HUES64 (cell line): ENCODE results near the gene ZFC3H1.

Source experiments
- H3K27ac ChIP-seq: 2 replicates; pipeline ENCODE4 v1.7.0; 2013; ENCODE audit warnings: low read depth, low read length, inconsistent platforms
- H3K27me3 ChIP-seq: 2 replicates; pipeline ENCODE4 v1.6.1; 2013; ENCODE audit warnings: mild to moderate bottlenecking, low read length; ENCODE audit not compliant: insufficient read depth
- H3K36me3 ChIP-seq: 2 replicates; pipeline ENCODE4 v1.6.1; 2013; ENCODE audit warnings: mild to moderate bottlenecking, low read length; ENCODE audit not compliant: insufficient read depth
- H3K4me1 ChIP-seq: 2 replicates; pipeline ENCODE4 v1.6.1; 2013; ENCODE audit warnings: mild to moderate bottlenecking, low read length, moderate library complexity; ENCODE audit not compliant: insufficient read depth
- H3K4me3 ChIP-seq: 2 replicates; pipeline ENCODE4 v1.5.1; 2013; ENCODE audit warnings: mild to moderate bottlenecking, low read length, moderate library complexity
- H3K9ac ChIP-seq: 2 replicates; pipeline ENCODE4 v1.6.1; 2013; ENCODE audit warnings: mild to moderate bottlenecking, low read depth, low read length
- H3K9me3 ChIP-seq: 2 replicates; pipeline ENCODE4 v1.6.1; 2013; ENCODE audit warnings: low read depth, low read length; ENCODE audit not compliant: insufficient read depth
- WGBS: fragments of 150-250, 120-280 bp; methylation state at CpG from one replicate; pipeline ENCODE4 v1.1.7; 2013; ENCODE audit warnings: missing lambda C conversion rate; 5-methylcytosine and 5-hydroxymethylcytosine counted together

The ZFC3H1 gene

DNA sequence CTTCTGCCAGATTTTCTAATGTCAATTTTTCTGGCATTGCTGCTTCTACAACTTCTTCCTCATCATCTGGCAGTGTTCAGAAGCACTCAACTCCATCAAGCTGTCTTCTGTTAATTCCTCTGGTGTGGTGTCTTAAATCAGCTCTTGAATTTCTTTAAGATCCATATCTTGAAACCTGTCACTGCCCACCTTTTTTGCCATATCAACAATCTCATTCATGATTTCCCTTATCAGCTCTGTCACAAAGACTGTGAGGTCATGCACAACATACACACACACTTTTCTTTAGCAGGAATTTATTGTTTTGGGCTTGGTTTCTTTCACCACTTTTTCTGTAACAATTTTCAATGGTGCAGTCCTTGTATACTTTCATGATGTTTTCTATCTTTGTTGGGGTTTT is 7.7 kb upstream of the ZFC3H1 start:
- no peaks in the 10 kb centered on the region for H3K9me3 ChIP-seq
- no peaks in the 10 kb centered on the region for H3K4me1 ChIP-seq
- H3K27ac ChIP-seq, result no peak overlapping the region
- no peak overlapping the region for H3K4me3 ChIP-seq
- no peaks in the 10 kb centered on the region for H3K36me3 ChIP-seq
- no peaks in the 10 kb centered on the region for H3K27me3 ChIP-seq
- no peak overlapping the region for H3K9ac ChIP-seq

DNA sequence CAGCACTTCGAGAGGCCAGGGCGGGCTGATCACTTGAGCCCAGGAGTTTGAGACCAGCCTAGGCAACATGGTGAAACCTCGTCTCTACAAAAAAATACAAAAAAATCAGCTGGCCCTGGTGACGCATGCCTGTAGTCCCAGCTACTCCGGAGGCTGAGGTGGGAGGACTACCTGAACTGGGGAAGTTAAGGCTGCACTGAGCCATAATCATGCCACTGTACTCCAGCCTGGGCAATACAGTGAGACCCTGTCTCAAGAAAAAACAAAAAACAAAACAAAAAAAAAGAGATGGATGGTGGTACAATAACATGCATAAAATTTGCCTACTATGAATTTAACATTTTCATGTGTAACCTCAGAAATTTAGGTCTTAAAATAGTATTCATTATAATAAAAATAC is 2.6 kb upstream of the ZFC3H1 start:
- no peaks in the 10 kb centered on the region for H3K36me3 ChIP-seq
- H3K9ac ChIP-seq, result no peak overlapping the region
- H3K27me3 ChIP-seq, result no peaks in the 10 kb centered on the region
- WGBS, result 96% methylated on average over 5 of the region's 5 CpGs
- peaks cover 16% of the 10 kb centered on the region for H3K4me1 ChIP-seq
- H3K4me3 ChIP-seq, result 0 out of 2 replicates have a peak overlapping the region, but pooled peaks have one; percentile 83
- H3K27ac ChIP-seq, result no peak overlapping the region
- H3K9me3 ChIP-seq, result no peaks in the 10 kb centered on the region

DNA sequence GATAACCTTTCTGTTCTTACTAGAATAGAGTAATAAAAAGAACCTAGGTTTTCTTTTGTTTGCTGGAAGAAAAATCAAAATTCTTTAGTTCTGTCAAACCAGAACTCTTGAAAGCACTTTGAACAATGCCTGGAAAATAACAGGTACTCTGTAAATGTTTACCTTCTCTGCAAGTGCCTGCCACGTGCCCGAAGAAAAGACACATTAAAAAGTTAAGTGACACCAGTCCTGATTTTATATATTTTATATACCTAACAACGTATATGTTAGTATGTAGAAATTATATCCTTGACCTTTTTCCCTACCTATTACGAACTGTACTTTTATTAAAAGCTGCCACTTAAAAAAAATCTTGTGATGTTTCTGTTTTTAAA is 1.4 kb upstream of the ZFC3H1 start:
- Histone ChIP-seq H3K27me3 (no peaks in the 10 kb centered on the region), H3K36me3 (peaks cover 5% of the 10 kb centered on the region), H3K27ac (no peak overlapping the region), H3K4me1 (peaks cover 16% of the 10 kb centered on the region), H3K9me3 (no peaks in the 10 kb centered on the region), H3K9ac (peak overlapping the region; percentile 94), H3K4me3 (peak overlapping the region; percentile 83)
- 0% methylated on average over 2 of the region's 4 CpGs for WGBS

DNA sequence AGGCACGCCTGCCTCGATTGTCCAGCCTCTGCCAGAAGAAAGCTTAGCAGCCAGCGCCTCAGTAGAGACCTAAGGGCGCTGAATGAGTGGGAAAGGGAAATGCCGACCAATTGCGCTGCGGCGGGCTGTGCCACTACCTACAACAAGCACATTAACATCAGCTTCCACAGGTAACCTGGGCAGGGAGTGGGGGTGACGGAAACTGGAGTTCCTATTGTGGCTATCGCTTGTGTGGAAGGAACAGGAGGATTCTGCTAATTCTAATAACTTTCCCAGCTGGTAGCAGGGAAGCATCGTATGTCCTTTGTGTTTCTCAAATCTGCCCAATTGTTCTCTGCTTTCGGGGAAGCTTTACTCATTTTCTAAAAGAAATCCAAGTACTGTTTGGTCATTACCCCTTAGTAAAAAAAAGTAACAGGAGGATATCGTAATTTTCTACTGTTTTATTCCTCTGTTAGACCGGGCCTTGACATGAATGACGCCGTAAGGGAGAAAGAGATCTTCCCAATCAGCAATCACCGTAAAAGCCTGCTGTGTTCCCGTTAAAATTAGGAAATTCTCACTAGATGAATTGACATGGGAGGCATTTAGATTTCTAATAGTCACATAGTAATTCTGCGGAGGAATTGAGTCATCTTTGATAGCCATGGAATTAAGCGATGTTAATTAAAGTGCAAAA is 902 bp upstream of the ZFC3H1 start:
- WGBS, result 0% methylated on average over 16 of the region's 20 CpGs

DNA sequence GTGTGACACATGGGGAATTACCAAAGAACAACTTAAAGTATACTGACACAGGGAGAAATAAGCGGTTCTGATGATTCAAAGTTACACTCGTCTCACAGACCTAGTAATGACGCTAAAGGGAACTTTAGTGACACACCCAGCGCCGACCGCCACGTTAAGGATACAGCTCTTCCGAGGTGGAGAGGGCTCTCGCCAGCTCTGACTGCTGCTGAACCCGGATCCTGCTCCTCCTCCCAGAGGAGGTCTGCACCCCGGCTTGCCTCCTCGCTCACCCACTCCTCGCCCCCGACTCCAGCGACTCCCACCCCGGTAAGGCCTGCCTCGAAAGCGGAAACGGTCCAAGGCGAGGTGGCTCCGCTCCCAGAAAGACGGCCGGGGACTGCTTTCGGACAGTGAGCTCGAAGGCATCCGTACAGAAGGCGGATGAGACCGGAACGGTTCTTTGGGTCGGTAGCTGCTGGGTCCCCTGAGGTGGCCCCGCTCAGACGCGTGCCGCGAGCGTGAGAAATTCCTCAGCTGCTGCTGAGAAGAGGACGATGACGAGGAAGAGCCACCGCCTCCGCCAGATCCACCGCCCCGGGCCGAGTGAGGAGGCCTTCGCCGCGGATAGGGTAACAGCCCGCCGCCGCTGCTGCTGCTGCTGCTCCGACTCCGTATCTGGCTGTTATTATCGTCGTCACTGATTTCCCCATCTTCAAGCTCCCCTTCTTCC is 643 bp downstream of the ZFC3H1 start:
- H3K9me3 ChIP-seq, result no peaks in the 10 kb centered on the region
- H3K9ac ChIP-seq, result peak overlapping the region; percentile 94
- peak overlapping the region; percentile 83 for H3K4me3 ChIP-seq
- peaks cover 16% of the 10 kb centered on the region for H3K4me1 ChIP-seq
- H3K27me3 ChIP-seq, result no peaks in the 10 kb centered on the region
- H3K27ac ChIP-seq, result peak overlapping the region; percentile 47
- under 1% methylated on average over 53 of the region's 53 CpGs for WGBS
- H3K36me3 ChIP-seq, result peaks cover 26% of the 10 kb centered on the region

More for the DNA sequence above, 902 bp upstream of the ZFC3H1 start:
- peak overlapping the region; percentile 83 for H3K4me3 ChIP-seq
- peak overlapping the region; percentile 91 for H3K27ac ChIP-seq
- peak overlapping the region; percentile 94 for H3K9ac ChIP-seq
- no peaks in the 10 kb centered on the region for H3K27me3 ChIP-seq
- peaks cover 16% of the 10 kb centered on the region for H3K4me1 ChIP-seq
- no peaks in the 10 kb centered on the region for H3K9me3 ChIP-seq
- peaks cover 11% of the 10 kb centered on the region for H3K36me3 ChIP-seq

DNA sequence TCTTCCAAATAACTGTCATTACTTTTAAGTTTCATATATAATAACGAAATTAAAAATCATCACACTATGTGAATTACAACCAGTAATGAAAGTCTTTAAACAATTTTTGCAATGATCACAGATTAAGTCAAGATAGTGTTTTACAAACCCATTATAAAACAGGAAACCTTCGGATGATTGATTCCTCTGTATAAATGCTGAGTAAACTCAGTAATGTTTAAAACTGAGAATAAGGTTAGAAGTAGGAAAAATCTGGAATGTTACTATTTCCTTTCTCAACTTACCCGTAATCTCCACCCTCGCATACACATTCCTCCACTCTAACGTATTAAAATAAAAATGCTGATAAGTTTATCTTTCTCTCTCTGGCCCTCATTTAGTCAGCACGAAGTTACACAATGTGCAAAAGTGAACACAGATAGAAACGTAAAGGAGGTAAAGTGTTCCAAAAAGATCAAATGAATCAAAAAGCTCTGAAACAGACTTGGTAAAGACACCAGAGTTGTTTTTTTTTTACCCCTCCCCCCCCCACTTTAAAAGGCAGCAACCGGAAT is 1.6 kb downstream of the ZFC3H1 start:
- Histone ChIP-seq H3K36me3 (peaks cover 36% of the 10 kb centered on the region), H3K9me3 (no peaks in the 10 kb centered on the region), H3K9ac (peak overlapping the region; percentile 94), H3K4me1 (peaks cover 16% of the 10 kb centered on the region), H3K27me3 (no peaks in the 10 kb centered on the region), H3K27ac (no peak overlapping the region), H3K4me3 (peak overlapping the region; percentile 83)
- WGBS, result 18% methylated on average over 6 of the region's 8 CpGs

DNA sequence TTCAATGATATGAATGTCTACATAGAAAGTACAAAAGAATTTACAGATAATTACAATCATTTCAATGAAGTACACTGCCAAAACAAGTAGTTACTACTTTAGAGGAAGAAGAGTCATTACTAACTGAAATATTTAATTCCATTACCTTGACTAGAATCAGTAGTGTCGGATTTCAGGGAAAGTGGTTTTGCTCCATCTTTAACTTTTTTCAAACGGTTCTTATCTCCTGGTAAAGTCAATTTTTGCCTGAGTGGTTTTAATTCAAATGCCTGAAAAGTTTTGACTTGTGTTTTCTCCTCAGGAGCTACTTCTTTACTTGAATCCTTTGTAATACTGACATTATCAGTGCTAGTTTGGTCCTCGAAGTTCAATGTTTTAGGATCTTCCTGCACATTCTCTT is 6.9 kb downstream of the ZFC3H1 start:
- H3K36me3 ChIP-seq, result peaks cover 88% of the 10 kb centered on the region
- no peak overlapping the region for H3K27ac ChIP-seq
- H3K27me3 ChIP-seq, result no peaks in the 10 kb centered on the region
- no peak overlapping the region for H3K4me3 ChIP-seq
- peaks cover 19% of the 10 kb centered on the region; the same call in 1 of the 2 replicates for H3K9me3 ChIP-seq
- H3K4me1 ChIP-seq, result peaks cover 3% of the 10 kb centered on the region; the same call in 1 of the 2 replicates
- WGBS, result 98% methylated on average over 3 of the region's 3 CpGs
- no peak overlapping the region for H3K9ac ChIP-seq

DNA sequence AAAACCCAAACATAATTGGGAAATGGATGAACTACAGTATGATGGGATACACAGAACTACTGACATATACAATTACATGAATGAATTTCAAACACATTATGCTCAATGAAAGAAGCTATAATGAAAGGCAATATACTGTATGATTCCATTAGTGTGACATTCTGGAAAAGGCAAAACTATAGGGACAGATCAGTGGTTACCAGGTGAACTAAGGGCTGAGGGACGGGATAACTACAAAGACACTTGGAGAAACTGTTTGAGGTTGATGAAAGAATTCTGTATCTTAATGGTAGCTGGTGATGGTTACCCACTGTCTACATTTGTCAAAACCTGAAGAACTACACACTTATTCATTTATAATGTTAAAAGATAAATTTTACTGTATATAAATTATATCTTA is 7.7 kb downstream of the ZFC3H1 start:
- peaks cover 94% of the 10 kb centered on the region for H3K36me3 ChIP-seq
- WGBS, result 80% methylated on average over 1 of the region's 1 CpG
- no peaks in the 10 kb centered on the region for H3K27me3 ChIP-seq
- H3K4me1 ChIP-seq, result no peaks in the 10 kb centered on the region
- H3K9ac ChIP-seq, result no peak overlapping the region
- no peak overlapping the region for H3K27ac ChIP-seq
- H3K9me3 ChIP-seq, result peaks cover 19% of the 10 kb centered on the region; the same call in 1 of the 2 replicates
- no peak overlapping the region for H3K4me3 ChIP-seq

DNA sequence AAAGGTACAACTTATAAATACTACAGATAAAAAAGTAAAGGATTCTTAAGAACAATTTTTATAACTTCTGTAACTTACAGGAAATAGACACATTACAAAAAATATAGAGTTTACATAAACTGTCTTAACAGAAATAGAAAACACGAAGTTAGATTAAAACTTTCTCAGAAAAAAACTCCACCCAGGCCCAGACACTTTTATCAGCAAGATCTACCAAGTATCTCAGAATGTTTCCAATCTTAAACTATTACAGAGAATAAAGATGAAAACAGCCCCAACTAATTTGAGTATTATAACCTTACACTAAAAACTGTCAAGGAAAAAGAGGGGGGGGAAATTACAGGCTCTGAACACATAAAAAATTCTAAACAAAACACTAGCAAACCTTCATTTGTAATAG is 8.2 kb downstream of the ZFC3H1 start:
- no peak overlapping the region for H3K9ac ChIP-seq
- peaks cover 97% of the 10 kb centered on the region for H3K36me3 ChIP-seq
- 100% methylated on average over 1 of the region's 1 CpG for WGBS
- H3K9me3 ChIP-seq, result peaks cover 19% of the 10 kb centered on the region; the same call in 1 of the 2 replicates
- H3K4me1 ChIP-seq, result no peaks in the 10 kb centered on the region
- H3K4me3 ChIP-seq, result no peak overlapping the region
- no peak overlapping the region for H3K27ac ChIP-seq
- H3K27me3 ChIP-seq, result no peaks in the 10 kb centered on the region

DNA sequence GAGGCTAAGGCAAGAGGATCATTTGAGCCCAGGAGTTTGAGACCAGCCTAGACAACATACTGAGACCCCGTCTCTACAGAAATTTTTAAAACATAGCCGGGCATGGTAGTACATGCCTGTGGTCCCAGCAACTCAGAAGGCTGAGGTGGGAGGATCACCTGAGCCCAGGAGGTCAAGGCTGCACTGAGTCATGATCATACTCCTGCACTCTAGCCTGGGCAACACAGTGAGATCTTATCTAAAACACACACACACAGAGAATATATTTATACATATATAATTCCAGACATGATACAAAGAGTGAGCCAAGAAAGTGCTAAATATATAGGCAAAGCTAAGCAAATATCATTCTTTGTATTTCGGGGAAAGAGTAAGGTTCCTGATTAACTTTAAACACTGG is 9.4 kb downstream of the ZFC3H1 start:
- no peaks in the 10 kb centered on the region for H3K27me3 ChIP-seq
- H3K4me1 ChIP-seq, result no peaks in the 10 kb centered on the region
- H3K9me3 ChIP-seq, result peaks cover 19% of the 10 kb centered on the region; the same call in 1 of the 2 replicates
- H3K4me3 ChIP-seq, result no peak overlapping the region
- H3K9ac ChIP-seq, result no peak overlapping the region
- no peak overlapping the region for H3K27ac ChIP-seq
- H3K36me3 ChIP-seq, result peaks cover 96% of the 10 kb centered on the region
- 82% methylated on average over 2 of the region's 3 CpGs for WGBS

DNA sequence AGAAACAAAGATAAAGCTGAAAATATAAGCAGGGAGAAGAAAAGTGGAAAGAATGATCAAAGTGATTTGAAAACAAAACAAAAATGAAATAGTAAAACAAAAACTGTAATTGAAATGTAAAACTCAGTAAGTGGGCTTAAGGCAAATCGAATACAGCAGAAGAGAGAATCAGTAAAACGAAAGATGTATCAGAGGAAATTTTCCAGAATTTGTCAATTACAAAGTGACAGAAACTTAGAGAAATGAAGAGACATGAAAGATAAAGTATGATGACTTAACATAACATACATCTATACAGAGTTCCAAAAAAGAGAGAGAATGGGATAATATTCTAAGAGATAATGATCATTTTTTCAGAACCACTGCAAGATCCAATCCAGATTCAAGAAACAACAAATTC is 10.5 kb downstream of the ZFC3H1 start:
- no peak overlapping the region for H3K4me3 ChIP-seq
- no peaks in the 10 kb centered on the region for H3K4me1 ChIP-seq
- WGBS, result 96% methylated on average over 2 of the region's 2 CpGs
- H3K36me3 ChIP-seq, result peaks cover 93% of the 10 kb centered on the region
- peaks cover 19% of the 10 kb centered on the region; the same call in 1 of the 2 replicates for H3K9me3 ChIP-seq
- H3K9ac ChIP-seq, result no peak overlapping the region
- no peak overlapping the region for H3K27ac ChIP-seq
- H3K27me3 ChIP-seq, result no peaks in the 10 kb centered on the region
